ENCODE results near the gene ZDHHC7.

ZDHHC7 gene

GRCh38 chr16:84965428-84966415 is 45.6 kb downstream of the ZDHHC7 start:
- H3K27ac Mint-ChIP-seq, result no peak overlapping the region
- H3K4me3 Mint-ChIP-seq, result no peak overlapping the region
- intact Hi-C loops (cut with micrococcal nuclease), result no loop called here
- peaks cover 4% of the 10 kb centered on the region for H3K4me1 Mint-ChIP-seq (ENCODE audit: low read depth)
- H3K36me3 Mint-ChIP-seq (ENCODE audit: low read depth), result no peaks in the 10 kb centered on the region
- H3K9me3 Mint-ChIP-seq, result no peaks in the 10 kb centered on the region
- peaks cover 27% of the 10 kb centered on the region for H3K27me3 Mint-ChIP-seq

DNA sequence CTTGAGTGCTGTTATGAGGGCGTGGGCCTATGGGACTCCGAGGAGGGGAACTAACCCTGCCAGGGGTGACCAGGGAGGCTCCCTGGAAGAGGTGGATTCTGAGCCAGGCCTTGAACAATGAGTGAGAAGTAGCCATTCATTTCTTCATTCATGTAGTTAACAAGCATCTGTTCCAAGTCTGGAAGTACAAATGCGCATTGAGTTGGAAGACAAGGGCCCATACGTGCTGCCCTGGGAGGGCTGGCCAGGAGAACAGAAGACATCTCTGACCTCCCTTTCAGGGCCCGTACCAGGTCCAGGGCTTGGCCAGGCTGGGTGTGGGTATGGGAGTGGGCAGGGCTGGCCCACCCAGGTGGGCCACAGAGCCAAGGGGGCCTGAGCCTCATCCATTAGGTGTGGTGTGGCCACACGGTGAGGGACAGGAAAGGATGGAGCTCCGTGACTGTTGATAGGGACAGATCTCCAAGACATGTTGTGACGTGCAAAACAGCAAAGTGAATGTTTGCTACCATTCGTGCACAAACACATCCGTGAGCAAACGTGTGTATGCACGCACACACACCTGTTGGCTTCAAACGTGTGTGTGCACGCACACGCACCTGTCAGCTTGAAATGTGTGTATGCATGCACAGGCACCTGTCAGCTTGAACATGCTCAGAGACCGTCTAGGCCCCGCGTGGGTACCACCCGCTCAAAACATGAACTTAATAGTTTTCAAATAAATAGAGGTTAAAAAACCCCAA is 46.8 kb downstream of the ZDHHC7 start:
- no peaks in the 10 kb centered on the region for H3K36me3 Mint-ChIP-seq (ENCODE audit: low read depth)
- H3K27ac Mint-ChIP-seq, result no peak overlapping the region
- no peaks in the 10 kb centered on the region for H3K4me1 Mint-ChIP-seq (ENCODE audit: low read depth)
- intact Hi-C loops (cut with micrococcal nuclease), result no loop called here
- no peaks in the 10 kb centered on the region for H3K9me3 Mint-ChIP-seq
- H3K4me3 Mint-ChIP-seq, result no peak overlapping the region
- H3K27me3 Mint-ChIP-seq, result peaks cover 29% of the 10 kb centered on the region

DNA sequence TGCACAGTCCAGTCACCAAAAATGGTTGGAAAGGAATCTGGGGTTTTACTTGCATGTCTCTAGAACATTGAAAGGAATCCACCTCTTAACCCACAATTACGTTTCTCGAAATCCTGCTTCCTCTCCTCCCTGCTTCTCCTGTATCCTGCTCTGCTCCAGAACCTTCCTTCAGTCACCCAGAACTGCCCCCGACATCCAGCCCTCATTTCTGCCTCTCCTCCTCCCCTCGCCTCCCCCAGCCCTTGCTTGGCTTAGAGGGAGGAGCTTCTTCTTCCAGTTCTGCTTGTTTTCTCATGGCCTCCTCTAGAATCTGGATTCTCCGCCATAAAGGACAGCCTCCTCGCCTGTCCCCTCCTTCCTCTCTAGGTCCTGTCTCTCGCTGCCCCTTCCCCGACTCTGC is 48.3 kb downstream of the ZDHHC7 start:
- intact Hi-C loops (cut with micrococcal nuclease), result no loop called here
- no peak overlapping the region for H3K27ac Mint-ChIP-seq
- H3K27me3 Mint-ChIP-seq, result peaks cover 28% of the 10 kb centered on the region
- no peaks in the 10 kb centered on the region for H3K9me3 Mint-ChIP-seq
- no peaks in the 10 kb centered on the region for H3K36me3 Mint-ChIP-seq (ENCODE audit: low read depth)
- no peak overlapping the region for H3K4me3 Mint-ChIP-seq
- H3K4me1 Mint-ChIP-seq (ENCODE audit: low read depth), result no peaks in the 10 kb centered on the region

DNA sequence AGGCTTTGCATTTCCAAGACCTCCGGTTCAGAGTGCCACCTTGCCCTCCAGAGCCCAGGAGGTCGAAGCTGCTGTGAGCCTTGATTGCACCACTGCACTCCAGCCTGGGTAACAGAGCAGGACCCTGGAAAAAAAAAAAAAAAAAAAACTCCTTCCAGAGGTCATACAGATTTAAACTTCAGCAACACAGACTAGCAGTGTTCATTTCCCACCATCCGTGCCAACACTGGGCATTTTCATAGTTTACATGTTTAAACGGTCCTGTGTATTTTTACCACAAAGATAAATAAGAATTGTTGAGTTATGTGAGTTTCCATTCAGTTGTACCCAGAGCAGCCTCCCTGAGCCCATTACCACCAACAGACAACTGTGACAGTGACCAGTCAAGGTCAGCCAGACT is 50.4 kb downstream of the ZDHHC7 start:
- peaks cover 30% of the 10 kb centered on the region for H3K27me3 Mint-ChIP-seq
- no peak overlapping the region for H3K4me3 Mint-ChIP-seq
- H3K27ac Mint-ChIP-seq, result no peak overlapping the region
- intact Hi-C loops (cut with micrococcal nuclease), result no loop called here
- H3K4me1 Mint-ChIP-seq (ENCODE audit: low read depth), result no peaks in the 10 kb centered on the region
- no peaks in the 10 kb centered on the region for H3K9me3 Mint-ChIP-seq
- H3K36me3 Mint-ChIP-seq (ENCODE audit: low read depth), result no peaks in the 10 kb centered on the region

- Mint-ChIP-seq H3K4me1 (ENCODE audit: low read depth) (no peaks in the 10 kb centered on the region), H3K27me3 (peaks cover 28% of the 10 kb centered on the region), H3K9me3 (no peaks in the 10 kb centered on the region), H3K4me3 (no peak overlapping the region), H3K27ac (no peak overlapping the region), H3K36me3 (ENCODE audit: low read depth) (no peaks in the 10 kb centered on the region)
- intact Hi-C loops (cut with micrococcal nuclease), result no loop called here
Observed at GRCh38 chr16:84959784-84960417, 51.4 kb downstream of the ZDHHC7 start.

DNA sequence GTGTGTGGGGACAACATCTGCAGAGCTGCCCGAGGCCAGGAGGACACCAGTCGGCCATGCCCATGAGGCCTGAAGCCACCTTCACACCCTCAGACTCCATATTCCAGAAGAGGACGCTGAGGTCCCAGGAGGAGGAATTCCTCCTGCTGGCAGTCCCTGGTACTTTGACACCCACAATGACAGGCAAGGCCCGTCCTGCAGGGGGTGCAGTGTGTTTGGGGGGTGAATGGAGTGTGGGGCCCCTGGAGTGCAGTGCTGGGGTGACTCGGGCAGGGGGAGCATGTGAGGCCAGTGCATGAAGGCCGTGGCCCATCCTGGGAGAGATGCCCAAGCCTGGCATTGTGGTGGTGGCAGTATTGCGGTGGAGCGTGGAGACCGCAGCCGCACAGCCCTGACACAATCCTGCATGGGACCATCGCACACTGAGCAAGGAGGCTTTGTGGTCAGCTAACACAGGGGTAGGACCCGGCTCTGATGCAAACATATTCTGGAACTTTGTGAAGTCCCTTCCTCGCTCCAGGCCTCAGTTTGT is 52.2 kb downstream of the ZDHHC7 start:
- no peaks in the 10 kb centered on the region for H3K9me3 Mint-ChIP-seq
- H3K4me3 Mint-ChIP-seq, result no peak overlapping the region
- intact Hi-C loops (cut with micrococcal nuclease), result no loop called here

GRCh38 chr16:84957792-84958191 is 53.5 kb downstream of the ZDHHC7 start:
- H3K27ac Mint-ChIP-seq, result no peak overlapping the region
- H3K4me1 Mint-ChIP-seq (ENCODE audit: low read depth), result peaks cover 9% of the 10 kb centered on the region
- H3K27me3 Mint-ChIP-seq, result peaks cover 22% of the 10 kb centered on the region
- no peaks in the 10 kb centered on the region for H3K9me3 Mint-ChIP-seq
- no peaks in the 10 kb centered on the region for H3K36me3 Mint-ChIP-seq (ENCODE audit: low read depth)
- no peak overlapping the region for H3K4me3 Mint-ChIP-seq
- intact Hi-C loops (cut with micrococcal nuclease), result no loop called here

More for the DNA sequence above, 52.2 kb downstream of the ZDHHC7 start:
- no peaks in the 10 kb centered on the region for H3K36me3 Mint-ChIP-seq (ENCODE audit: low read depth)
- no peak overlapping the region for H3K27ac Mint-ChIP-seq
- no peaks in the 10 kb centered on the region for H3K4me1 Mint-ChIP-seq (ENCODE audit: low read depth)
- H3K27me3 Mint-ChIP-seq, result peaks cover 26% of the 10 kb centered on the region

DNA sequence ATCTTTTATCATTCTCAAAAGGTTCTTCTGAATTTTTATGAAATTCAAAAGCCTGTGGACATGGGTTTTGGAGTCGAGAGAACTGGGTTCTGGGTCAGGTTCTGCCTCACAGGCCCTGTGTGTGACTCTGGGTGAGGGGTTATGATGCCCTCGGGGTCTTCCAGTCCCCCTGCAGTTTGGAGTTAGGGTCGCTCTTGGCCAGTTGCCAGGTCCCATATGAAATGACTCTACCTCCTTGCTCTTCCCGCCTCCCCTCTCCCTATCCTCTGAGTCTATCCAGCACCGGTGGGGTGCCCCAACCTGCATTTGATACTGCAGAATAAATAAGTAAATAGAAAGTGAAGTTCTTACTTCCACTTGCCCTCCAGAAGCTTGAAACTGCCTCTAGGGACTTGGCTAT is 54.1 kb downstream of the ZDHHC7 start:
- intact Hi-C loops (cut with micrococcal nuclease), result no loop called here

GRCh38 chr16:84955427-84955826 is 55.9 kb downstream of the ZDHHC7 start:
- Mint-ChIP-seq H3K4me3 (no peak overlapping the region), H3K27me3 (peaks cover 16% of the 10 kb centered on the region), H3K36me3 (ENCODE audit: low read depth) (no peaks in the 10 kb centered on the region), H3K27ac (no peak overlapping the region), H3K4me1 (ENCODE audit: low read depth) (peaks cover 14% of the 10 kb centered on the region), H3K9me3 (no peaks in the 10 kb centered on the region)
- intact Hi-C loops (cut with micrococcal nuclease), result no loop called here

More for the DNA sequence above, 54.1 kb downstream of the ZDHHC7 start:
- Mint-ChIP-seq H3K4me3 (no peak overlapping the region), H3K9me3 (no peaks in the 10 kb centered on the region), H3K4me1 (ENCODE audit: low read depth) (peaks cover 13% of the 10 kb centered on the region), H3K36me3 (ENCODE audit: low read depth) (no peaks in the 10 kb centered on the region), H3K27ac (no peak overlapping the region), H3K27me3 (peaks cover 20% of the 10 kb centered on the region)

DNA sequence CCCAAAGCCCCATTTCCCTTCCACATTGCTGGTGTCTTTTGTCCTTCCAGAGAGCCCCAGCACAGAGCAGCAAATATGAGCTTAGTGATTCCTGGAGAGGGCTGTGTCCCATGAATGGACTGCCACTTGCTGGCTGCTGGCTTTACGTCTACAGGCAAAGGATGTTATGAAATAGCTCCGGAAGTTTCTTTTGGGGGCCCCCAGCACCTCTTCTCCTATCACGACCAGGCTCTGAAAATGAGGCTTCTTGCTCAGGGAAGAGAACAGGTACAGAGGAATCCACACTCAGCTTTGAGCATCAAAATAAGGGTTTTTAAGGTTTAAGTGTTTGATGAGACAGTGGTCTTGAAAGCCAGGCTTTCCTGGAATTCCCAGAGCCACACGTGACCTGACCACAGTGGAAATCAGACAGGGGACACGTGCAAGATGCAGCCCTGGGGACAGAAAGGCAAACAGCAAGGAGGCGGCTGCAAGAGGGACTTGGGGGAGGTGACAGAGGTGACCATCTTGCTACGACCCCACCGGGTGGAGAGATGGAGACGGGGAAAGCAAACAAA is 58.1 kb downstream of the ZDHHC7 start:
- H3K36me3 Mint-ChIP-seq (ENCODE audit: low read depth), result no peaks in the 10 kb centered on the region
- intact Hi-C loops (cut with micrococcal nuclease), result no loop called here
- H3K4me1 Mint-ChIP-seq (ENCODE audit: low read depth), result peaks cover 14% of the 10 kb centered on the region
- no peaks in the 10 kb centered on the region for H3K9me3 Mint-ChIP-seq
- no peak overlapping the region for H3K4me3 Mint-ChIP-seq
- H3K27me3 Mint-ChIP-seq, result peaks cover 9% of the 10 kb centered on the region
- no peak overlapping the region for H3K27ac Mint-ChIP-seq

- Mint-ChIP-seq H3K4me3 (no peak overlapping the region), H3K4me1 (ENCODE audit: low read depth) (peaks cover 19% of the 10 kb centered on the region), H3K27me3 (peaks cover 9% of the 10 kb centered on the region), H3K36me3 (ENCODE audit: low read depth) (no peaks in the 10 kb centered on the region), H3K27ac (no peak overlapping the region), H3K9me3 (no peaks in the 10 kb centered on the region)
- intact Hi-C loops (cut with micrococcal nuclease), result loop anchor here (1.0 kb wide), 2 partner anchors 27 to 198 kb away; no protein-coding TSS in a partner anchor
Observed at GRCh38 chr16:84952335-84953189, 58.8 kb downstream of the ZDHHC7 start.

DNA sequence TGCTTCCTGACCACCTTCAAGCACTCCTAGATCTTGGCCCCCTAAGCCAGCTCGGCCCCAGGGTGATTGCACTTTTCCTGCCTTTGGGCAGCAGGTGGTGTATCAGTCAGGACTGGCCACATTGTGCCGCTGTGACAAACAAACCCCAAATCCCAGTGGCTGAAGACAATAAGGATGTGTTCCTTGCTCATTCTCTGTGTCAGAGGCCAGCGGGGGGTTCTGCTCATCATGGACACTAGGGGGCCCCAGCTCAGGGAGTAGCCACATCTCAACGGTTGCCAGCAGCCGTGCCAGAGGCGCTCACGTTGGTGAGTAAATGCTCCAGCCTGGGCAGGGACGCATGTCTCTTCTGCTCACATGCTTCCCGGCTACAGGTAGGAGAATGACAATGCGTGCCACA is 60.4 kb downstream of the ZDHHC7 start:
- intact Hi-C loops (cut with micrococcal nuclease), result no loop called here
- H3K27ac Mint-ChIP-seq, result no peak overlapping the region
- peaks cover 29% of the 10 kb centered on the region for H3K4me1 Mint-ChIP-seq (ENCODE audit: low read depth)
- H3K4me3 Mint-ChIP-seq, result no peak overlapping the region
- H3K27me3 Mint-ChIP-seq, result peaks cover 5% of the 10 kb centered on the region
- no peaks in the 10 kb centered on the region for H3K9me3 Mint-ChIP-seq
- no peaks in the 10 kb centered on the region for H3K36me3 Mint-ChIP-seq (ENCODE audit: low read depth)
